Body of pancreas (tissue), 4 donors: ENCODE data around the gene COPS3. TPM values are rescaled to one million over a fixed set of nuclear protein-coding genes. Genes with fewer than 3 reads are reported as not detected.
A peak's percentile ranks its signal among the peaks of the same experiment; 100 is the strongest.

Experiments used
- ATAC-seq: fragments of 150-250 bp; one replicate; pipeline ENCODE4 v1.9.1; 2016
- DNase-seq, 4 donors: peaks; one replicate each; pipeline ENCODE4 v3.0.0-alpha.2; 2019
- H3K27ac ChIP-seq, 4 donors: fragments of 200-600 bp; sonication (generic); 1 replicate in 3 of 4; 2 replicates in 1 of 4; pipeline versions ENCODE4 v1.5.1 to v1.6.1; 2016 to 2019; ENCODE audit warnings: mild to moderate bottlenecking in 1 of 4, mixed read lengths in 1 of 4, moderate library complexity in 1 of 4
- H3K27me3 ChIP-seq, 2 donors: fragments of 200-600 bp; sonication (generic); one replicate each; pipeline ENCODE4 v1.6.0; 2016; ENCODE audit warnings: mild to moderate bottlenecking in 1 of 2
- H3K36me3 ChIP-seq, 2 donors: fragments of 200-600 bp; sonication (generic); replicated peaks in 1 of 2; 2 replicates each; pipeline ENCODE4 v1.5.1; 2016; ENCODE audit warnings: low read depth in 2 of 2; ENCODE audit not compliant: insufficient read depth in 1 of 2
- H3K4me1 ChIP-seq: fragments of 200-600 bp; sonication (generic); one replicate; pipeline ENCODE4 v1.6.0; 2016
- H3K4me3 ChIP-seq, 2 donors: fragments of 200-600 bp; sonication (generic); 1 replicate in 1 of 2; 2 replicates in 1 of 2; pipeline ENCODE4 v1.5.1; 2016 to 2019
- H3K9me3 ChIP-seq, 3 donors: fragments of 200-600 bp; sonication (generic); 1 replicate in 2 of 3; 2 replicates in 1 of 3; pipeline ENCODE4 v1.5.1; 2016
- POLR2A ChIP-seq, 3 donors: fragments of 450-650 bp; IDR thresholded peaks; one replicate each; pipeline ENCODE4 v1.6.1; 2016; ENCODE audit warnings: antibody characterized with exemption in 3 of 3, mild to moderate bottlenecking in 2 of 3
- WGBS, 2 donors: methylation state at CpG; one replicate each; pipeline ENCODE4 v1.1.5; 2017; 5-methylcytosine and 5-hydroxymethylcytosine counted together
- intact Hi-C: fragments of 100-400 bp; cut with DNase I; formaldehyde crosslinking; loops from one replicate; pipeline ENCODE4 v1.15.1; 2023
- total RNA-seq, 2 donors: library from RNA; depleted of rRNA; stranded (reverse); fragments of >200 nt; gene quantifications; one replicate each; pipeline ENCODE4 v1.1.0, GENCODE V29; 2016
- TF ChIP-seq, protein P1 (sequence below), 7 experiments: fragments of 450-650 bp in 4 of 7; fragments of 200-600 bp in 3 of 7; sonication (generic) in 3 of 7; IDR thresholded peaks; one replicate each; pipeline ENCODE4 v1.5.1; 2016 to 2019; ENCODE audit warnings: antibody characterized with exemption in 7 of 7

COPS3 gene
- total RNA-seq, 2 donors from 2014 or later = 23.1 to 29.8 TPM

- no peak for TF ChIP-seq POLR2A (IDR thresholded peaks at IDR 0.05)
- TF ChIP-seq, protein P1, sequence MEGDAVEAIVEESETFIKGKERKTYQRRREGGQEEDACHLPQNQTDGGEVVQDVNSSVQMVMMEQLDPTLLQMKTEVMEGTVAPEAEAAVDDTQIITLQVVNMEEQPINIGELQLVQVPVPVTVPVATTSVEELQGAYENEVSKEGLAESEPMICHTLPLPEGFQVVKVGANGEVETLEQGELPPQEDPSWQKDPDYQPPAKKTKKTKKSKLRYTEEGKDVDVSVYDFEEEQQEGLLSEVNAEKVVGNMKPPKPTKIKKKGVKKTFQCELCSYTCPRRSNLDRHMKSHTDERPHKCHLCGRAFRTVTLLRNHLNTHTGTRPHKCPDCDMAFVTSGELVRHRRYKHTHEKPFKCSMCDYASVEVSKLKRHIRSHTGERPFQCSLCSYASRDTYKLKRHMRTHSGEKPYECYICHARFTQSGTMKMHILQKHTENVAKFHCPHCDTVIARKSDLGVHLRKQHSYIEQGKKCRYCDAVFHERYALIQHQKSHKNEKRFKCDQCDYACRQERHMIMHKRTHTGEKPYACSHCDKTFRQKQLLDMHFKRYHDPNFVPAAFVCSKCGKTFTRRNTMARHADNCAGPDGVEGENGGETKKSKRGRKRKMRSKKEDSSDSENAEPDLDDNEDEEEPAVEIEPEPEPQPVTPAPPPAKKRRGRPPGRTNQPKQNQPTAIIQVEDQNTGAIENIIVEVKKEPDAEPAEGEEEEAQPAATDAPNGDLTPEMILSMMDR (IDR thresholded peaks at IDR 0.05) = no peak
- Histone ChIP-seq H3K4me3 (no peak overlapping the region), H3K36me3 (peaks cover 3 to 29% of the 10 kb centered on the region in 2 donors), H3K27me3 (no peaks in the 10 kb centered on the region), H3K9me3 (no peaks in the 10 kb centered on the region), H3K4me1 (peaks cover 13% of the 10 kb centered on the region), H3K27ac (no peak overlapping the region)
- WGBS, 2 donors = 86 to 89% methylated on average over 26 of the region's 26 CpGs
- intact Hi-C loops = no loop called here
- ATAC-seq (no peak), DNase-seq (no peak)
These were observed 51.3 kb downstream of the COPS3 start for GRCh38 chr17:17229416-17230384.

GRCh38 chr17:17228521-17229279 lies 52.3 kb downstream of the COPS3 start:
- H3K4me3 ChIP-seq = no peak overlapping the region
- H3K36me3 ChIP-seq = peaks cover 7 to 38% of the 10 kb centered on the region in 2 donors
- 88 to 95% methylated on average over 17 of the region's 17 CpGs for WGBS, 2 donors
- DNase-seq (no peak), ATAC-seq (no peak)
- no peaks in the 10 kb centered on the region for H3K9me3 ChIP-seq
- TF ChIP-seq, protein P1 (IDR thresholded peaks at IDR 0.05) = no peak
- no peak for TF ChIP-seq POLR2A (IDR thresholded peaks at IDR 0.05)
- intact Hi-C loops = no loop called here
- no peak overlapping the region for H3K27ac ChIP-seq
- peaks cover 7% of the 10 kb centered on the region for H3K4me1 ChIP-seq
- H3K27me3 ChIP-seq = no peaks in the 10 kb centered on the region

DNA sequence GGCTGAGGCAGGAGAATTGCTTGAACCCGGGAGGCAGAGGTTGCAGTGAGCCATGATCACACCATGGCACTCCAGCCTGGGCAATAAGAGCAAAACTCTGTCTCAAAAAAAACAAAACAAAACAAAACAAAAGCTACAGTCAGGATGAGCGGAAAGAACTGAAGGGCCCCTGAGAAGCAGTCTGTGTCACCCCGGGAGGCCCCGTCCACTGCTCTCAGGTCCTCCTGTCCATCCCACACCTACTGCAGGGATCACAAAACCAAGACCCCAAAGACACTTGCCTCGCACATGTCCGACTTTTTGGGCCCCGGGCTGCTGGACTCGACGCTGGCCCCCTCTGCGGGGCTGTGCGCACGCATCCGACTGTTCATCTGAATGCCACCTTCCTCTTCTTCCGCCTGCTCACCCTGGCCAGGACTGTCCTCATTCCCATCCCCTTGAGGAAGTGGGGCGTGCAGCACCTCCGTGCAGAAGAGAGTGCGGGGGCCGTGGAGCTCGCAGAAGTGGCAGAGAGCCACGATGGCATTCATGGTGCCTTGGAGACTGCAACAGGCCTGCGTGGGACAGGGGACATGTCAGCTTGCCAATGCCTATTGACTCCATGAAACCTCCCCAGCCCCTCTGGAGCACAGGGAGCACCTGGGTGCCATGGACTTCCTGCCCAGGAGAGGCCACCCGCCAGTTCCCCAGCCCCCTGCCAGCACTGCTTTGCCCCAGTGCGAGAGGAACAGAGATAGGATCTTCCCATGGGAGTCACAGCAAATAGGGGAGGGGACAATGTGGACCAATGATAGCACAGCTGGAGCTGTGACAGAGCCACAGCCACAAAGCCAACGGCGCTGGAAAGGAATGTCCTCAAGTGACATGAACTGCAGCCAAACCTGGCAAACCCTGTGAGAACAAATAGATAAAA lies 53.2 kb downstream of the COPS3 start:
- H3K4me3 ChIP-seq = no peak overlapping the region
- WGBS, 2 donors = 83 to 86% methylated on average over 19 to 25 of the region's 25 CpGs
- peak; percentile 58 for ATAC-seq
- H3K27ac ChIP-seq = no peak overlapping the region
- H3K36me3 ChIP-seq = peaks cover 11 to 43% of the 10 kb centered on the region in 2 donors
- no peak for TF ChIP-seq POLR2A (IDR thresholded peaks at IDR 0.05)
- TF ChIP-seq, protein P1 (IDR thresholded peaks at IDR 0.05) = no peak
- H3K27me3 ChIP-seq = no peaks in the 10 kb centered on the region
- H3K9me3 ChIP-seq = no peaks in the 10 kb centered on the region
- H3K4me1 ChIP-seq = peaks cover 7% of the 10 kb centered on the region
- peak in 2 of 4 donors; percentile 33 to 38 for DNase-seq
- intact Hi-C loops = no loop called here

DNA sequence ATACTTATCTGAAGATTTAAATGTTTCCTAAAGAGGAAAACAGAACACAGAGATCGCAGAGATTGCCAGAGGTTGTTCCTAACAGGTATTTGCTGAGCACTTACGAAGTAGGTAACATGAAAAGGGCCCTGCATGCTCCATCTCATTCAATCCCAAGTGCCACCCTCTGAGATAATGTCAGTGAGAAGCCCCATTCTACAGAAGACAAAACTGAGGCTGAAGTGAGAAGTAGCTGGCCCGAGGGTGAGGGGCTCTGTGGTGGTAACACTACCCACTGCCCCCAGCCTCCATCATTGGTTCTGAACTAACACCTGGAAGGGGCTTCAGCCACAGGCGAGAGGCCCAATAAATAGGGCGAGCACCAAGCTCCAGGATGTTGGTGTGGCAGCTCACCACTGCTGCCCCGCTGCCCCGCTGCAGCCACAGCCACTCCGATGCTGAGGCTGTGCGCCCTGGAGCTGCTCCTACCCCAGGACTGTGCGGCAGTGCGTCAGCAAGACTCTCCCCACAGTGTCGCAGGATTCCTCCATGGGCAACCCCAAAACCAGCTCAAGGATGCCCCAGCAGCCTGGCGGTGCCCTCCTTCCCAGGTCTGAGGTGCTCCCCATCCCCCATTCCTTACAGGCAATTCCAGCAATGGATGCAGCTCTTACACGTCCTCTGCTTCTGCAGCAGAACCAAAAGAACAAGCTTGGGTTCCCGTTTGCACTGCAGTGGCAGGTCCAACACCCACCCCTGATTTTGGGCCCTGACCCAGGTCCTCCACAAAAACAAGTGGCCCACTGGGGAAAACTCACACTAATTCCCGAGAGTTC lies 54.4 kb downstream of the COPS3 start:
- Histone ChIP-seq H3K4me3 (no peak overlapping the region), H3K4me1 (peaks cover 7% of the 10 kb centered on the region), H3K9me3 (no peaks in the 10 kb centered on the region), H3K27ac (no peak overlapping the region), H3K27me3 (no peaks in the 10 kb centered on the region), H3K36me3 (peaks cover 11 to 49% of the 10 kb centered on the region in 2 donors)
- no peak for DNase-seq
- no peak for TF ChIP-seq POLR2A (IDR thresholded peaks at IDR 0.05)
- TF ChIP-seq, protein P1 (IDR thresholded peaks at IDR 0.05) = no peak
- WGBS, 2 donors = 94 to 99% methylated on average over 5 to 16 of the region's 16 CpGs
- intact Hi-C loops = no loop called here
- no peak for ATAC-seq
